DMS53 (cell line): ENCODE results near the gene TMEM107.
A peak's percentile ranks its signal among the peaks of the same experiment; 100 is the strongest.

Source experiments
- DNase-seq: peaks from one replicate; lab custom pipeline; 2025; lab: John Stamatoyannopoulos, UW

Gene TMEM107

GRCh38 chr17:8150194-8151119 lies 25.7 kb downstream of the TMEM107 start:
- DNase-seq, result peak; percentile 75

- DNase-seq, result no peak
Measured at GRCh38 chr17:8149419-8150193, 26.6 kb downstream of the TMEM107 start.

GRCh38 chr17:8148560-8148959 lies 27.6 kb downstream of the TMEM107 start:
- DNase-seq, result no peak

- no peak for DNase-seq
Measured at GRCh38 chr17:8147805-8148404, 28.3 kb downstream of the TMEM107 start.

GRCh38 chr17:8147141-8147804 lies 28.9 kb downstream of the TMEM107 start:
- no peak for DNase-seq

GRCh38 chr17:8146381-8147140 lies 29.6 kb downstream of the TMEM107 start:
- no peak for DNase-seq

- DNase-seq, result no peak
Measured at GRCh38 chr17:8145811-8146210, 30.4 kb downstream of the TMEM107 start.

- no peak for DNase-seq
Measured at GRCh38 chr17:8144401-8145231, 31.6 kb downstream of the TMEM107 start.

- DNase-seq, result no peak
Measured at GRCh38 chr17:8143581-8144400, 32.4 kb downstream of the TMEM107 start.

- DNase-seq, result no peak
Measured at GRCh38 chr17:8142887-8143580, 33.1 kb downstream of the TMEM107 start.

- no peak for DNase-seq
Measured at GRCh38 chr17:8142158-8142886, 33.9 kb downstream of the TMEM107 start.

GRCh38 chr17:8141741-8142140 lies 34.4 kb downstream of the TMEM107 start:
- no peak for DNase-seq

- no peak for DNase-seq
Measured at GRCh38 chr17:8141045-8141444, 35.1 kb downstream of the TMEM107 start.

GRCh38 chr17:8140065-8141029 lies 35.8 kb downstream of the TMEM107 start:
- DNase-seq, result no peak

- peak; percentile 100 for DNase-seq
Measured at GRCh38 chr17:8138672-8139371, 37.4 kb downstream of the TMEM107 start.

GRCh38 chr17:8138374-8138671 lies 37.9 kb downstream of the TMEM107 start:
- no peak for DNase-seq
